ENCODE measurements around the gene CCDC171.

- TF ChIP-seq CTCF (IDR thresholded peaks at IDR 0.05; ENCODE audit: poor library complexity, severe bottlenecking), result no peak
- no peak for TF ChIP-seq RAD21 (conservative IDR thresholded peaks at IDR 0.05)
- no peak for TF ChIP-seq POLR2AphosphoS5 (IDR thresholded peaks at IDR 0.05)
- TF ChIP-seq SMC3 (conservative IDR thresholded peaks at IDR 0.05; ENCODE audit: poor library complexity), result no peak
- TF ChIP-seq EZH2 (IDR thresholded peaks at IDR 0.05; ENCODE audit: borderline replicate concordance, insufficient read depth, low read length, poor library complexity, severe bottlenecking), result no peak
- no peak for TF ChIP-seq EP300 (conservative IDR thresholded peaks at IDR 0.05; ENCODE audit: poor library complexity, severe bottlenecking)
- TF ChIP-seq MXI1 (conservative IDR thresholded peaks at IDR 0.05; ENCODE audit: poor library complexity, severe bottlenecking), result no peak
Observed at GRCh38 chr9:15831384-15831783, 278.5 kb downstream of the CCDC171 start.
